Parathyroid adenoma (tissue), 2 donors: ENCODE measurements around the gene PNCK.

Experiments used
- H2AFZ ChIP-seq: fragments of 300-600 bp; sonication (generic); one replicate; pipeline ENCODE4 v1.7.0; 2017; ENCODE audit warnings: antibody characterized with exemption, mild to moderate bottlenecking
- H3K27ac ChIP-seq: fragments of 300-600 bp; sonication (generic); one replicate; pipeline ENCODE4 v1.7.0; 2017
- H3K27me3 ChIP-seq: fragments of 300-600 bp; sonication (generic); one replicate; pipeline ENCODE4 v1.7.0; 2017; ENCODE audit warnings: low read length; ENCODE audit not compliant: control insufficient read depth, insufficient read depth
- H3K36me3 ChIP-seq: fragments of 300-600 bp; sonication (generic); one replicate; pipeline ENCODE4 v1.7.0; 2017; ENCODE audit warnings: low read length; ENCODE audit not compliant: control insufficient read depth, insufficient read depth
- H3K4me1 ChIP-seq: fragments of 300-600 bp; sonication (generic); one replicate; pipeline ENCODE4 v1.7.0; 2017; ENCODE audit warnings: control low read depth
- H3K4me2 ChIP-seq: fragments of 300-600 bp; sonication (generic); one replicate; pipeline ENCODE4 v1.7.0; 2017; ENCODE audit warnings: low read length
- H3K4me3 ChIP-seq: fragments of 300-600 bp; sonication (generic); one replicate; pipeline ENCODE4 v1.7.0; 2017; ENCODE audit warnings: low read depth, low read length
- H3K79me2 ChIP-seq: fragments of 300-600 bp; sonication (generic); one replicate; pipeline ENCODE4 v1.7.0; 2017; ENCODE audit warnings: control low read depth
- H3K9ac ChIP-seq: fragments of 300-600 bp; sonication (generic); one replicate; pipeline ENCODE4 v1.7.0; 2017; ENCODE audit warnings: mild to moderate bottlenecking
- H3K9me3 ChIP-seq: fragments of 300-600 bp; sonication (generic); one replicate; pipeline ENCODE4 v1.7.0; 2017; ENCODE audit warnings: low read length; ENCODE audit not compliant: control insufficient read depth
- CTCF ChIP-seq: fragments of 300-600 bp; sonication (generic); IDR thresholded peaks from one replicate; pipeline ENCODE4 v1.7.0; 2017; ENCODE audit warnings: antibody characterized with exemption, mild to moderate bottlenecking
- donor health status: primary hyperparathyroidism.

The PNCK gene

GRCh38 chrX:153625271-153626024 lies 48.2 kb downstream of the PNCK start:
- H3K4me1 ChIP-seq = no peaks in the 10 kb centered on the region
- no peaks in the 10 kb centered on the region for H3K36me3 ChIP-seq
- H3K9me3 ChIP-seq = no peaks in the 10 kb centered on the region
- no peak overlapping the region for H3K27ac ChIP-seq
- TF ChIP-seq CTCF = no peak
- H3K27me3 ChIP-seq = no peaks in the 10 kb centered on the region
- H2AFZ ChIP-seq = no peak overlapping the region
- H3K4me3 ChIP-seq = no peak overlapping the region
- H3K79me2 ChIP-seq = no peaks in the 10 kb centered on the region
- no peak overlapping the region for H3K9ac ChIP-seq
- H3K4me2 ChIP-seq = no peak overlapping the region

GRCh38 chrX:153624196-153625091 lies 49.2 kb downstream of the PNCK start:
- H3K79me2 ChIP-seq = no peaks in the 10 kb centered on the region
- no peaks in the 10 kb centered on the region for H3K36me3 ChIP-seq
- H3K9ac ChIP-seq = no peak overlapping the region
- no peak overlapping the region for H3K4me2 ChIP-seq
- H2AFZ ChIP-seq = no peak overlapping the region
- no peaks in the 10 kb centered on the region for H3K27me3 ChIP-seq
- no peak overlapping the region for H3K4me3 ChIP-seq
- H3K9me3 ChIP-seq = no peaks in the 10 kb centered on the region
- TF ChIP-seq CTCF = no peak
- H3K4me1 ChIP-seq = no peaks in the 10 kb centered on the region
- H3K27ac ChIP-seq = no peak overlapping the region

GRCh38 chrX:153623310-153624029 lies 50.1 kb downstream of the PNCK start:
- Histone ChIP-seq H3K79me2 (no peaks in the 10 kb centered on the region), H3K9ac (no peak overlapping the region), H3K36me3 (no peaks in the 10 kb centered on the region), H3K9me3 (no peaks in the 10 kb centered on the region), H3K4me1 (no peaks in the 10 kb centered on the region), H2AFZ (no peak overlapping the region), H3K4me2 (no peak overlapping the region), H3K27me3 (no peaks in the 10 kb centered on the region), H3K27ac (no peak overlapping the region), H3K4me3 (no peak overlapping the region)
- no peak for TF ChIP-seq CTCF

- Histone ChIP-seq H2AFZ (no peak overlapping the region), H3K4me2 (no peak overlapping the region), H3K4me1 (no peaks in the 10 kb centered on the region), H3K9me3 (no peaks in the 10 kb centered on the region), H3K79me2 (no peaks in the 10 kb centered on the region), H3K9ac (no peak overlapping the region), H3K27ac (no peak overlapping the region), H3K36me3 (no peaks in the 10 kb centered on the region), H3K27me3 (no peaks in the 10 kb centered on the region), H3K4me3 (no peak overlapping the region)
- TF ChIP-seq CTCF = no peak
Measured at GRCh38 chrX:153622661-153623309, 50.8 kb downstream of the PNCK start.
